Measurements from ENCODE around the gene GLRA3.
"Not testable (repeated sequence)": the region's sequence is repeated elsewhere in the genome, so short reads cannot be mapped to it uniquely, and the experiment has no call there.

The GLRA3 gene

GRCh38 chr4:174713181-174713580 lies 115.9 kb downstream of the GLRA3 start:
- DNase-seq: no peak

- DNase-seq: no peak
Observed at GRCh38 chr4:174709526-174709925, 119.5 kb downstream of the GLRA3 start.

- DNase-seq: no peak
Observed at GRCh38 chr4:174708381-174708780, 120.7 kb downstream of the GLRA3 start.

GRCh38 chr4:174707902-174708301 lies 121.1 kb downstream of the GLRA3 start:
- DNase-seq: no peak

GRCh38 chr4:174707051-174707676 lies 121.9 kb downstream of the GLRA3 start:
- DNase-seq: no peak

- no peak for DNase-seq
Observed at GRCh38 chr4:174702979-174703478, 126.0 kb downstream of the GLRA3 start.

GRCh38 chr4:174699654-174700053 lies 129.4 kb downstream of the GLRA3 start:
- DNase-seq: no peak

- no peak for DNase-seq
Observed at GRCh38 chr4:174697896-174698295, 131.2 kb downstream of the GLRA3 start.

- no peak for DNase-seq
Observed at GRCh38 chr4:174697202-174697601, 131.8 kb downstream of the GLRA3 start.

- no peak for DNase-seq
Observed at GRCh38 chr4:174696657-174697056, 132.4 kb downstream of the GLRA3 start.

- DNase-seq: not testable (repeated sequence)
Observed at GRCh38 chr4:174691876-174692275, 137.2 kb downstream of the GLRA3 start.

GRCh38 chr4:174690665-174691064 lies 138.4 kb downstream of the GLRA3 start:
- DNase-seq: no peak

GRCh38 chr4:174689618-174690017 lies 139.4 kb downstream of the GLRA3 start:
- no peak for DNase-seq

GRCh38 chr4:174686826-174687225 lies 142.2 kb downstream of the GLRA3 start:
- DNase-seq: no peak

- no peak for DNase-seq
Observed at GRCh38 chr4:174681723-174682300, 147.2 kb downstream of the GLRA3 start.

GRCh38 chr4:174674305-174674840 lies 154.7 kb downstream of the GLRA3 start:
- no peak for DNase-seq

GRCh38 chr4:174673865-174674264 lies 155.2 kb downstream of the GLRA3 start:
- no peak for DNase-seq

- no peak for DNase-seq
Observed at GRCh38 chr4:174672276-174672675, 156.8 kb downstream of the GLRA3 start.

GRCh38 chr4:174669270-174669669 lies 159.8 kb downstream of the GLRA3 start:
- DNase-seq: no peak

- no peak for DNase-seq
Observed at GRCh38 chr4:174665799-174666198, 163.2 kb downstream of the GLRA3 start.

GRCh38 chr4:174663216-174663615 lies 165.8 kb downstream of the GLRA3 start:
- DNase-seq: no peak

GRCh38 chr4:174658246-174658645 lies 170.8 kb downstream of the GLRA3 start:
- DNase-seq: no peak

GRCh38 chr4:174657472-174657871 lies 171.6 kb downstream of the GLRA3 start:
- DNase-seq: no peak

GRCh38 chr4:174654634-174655033 lies 174.4 kb downstream of the GLRA3 start:
- no peak for DNase-seq

Measured in COR-L47 (cell line).